ENCODE data around the gene IRGC.
"Not testable (repeated sequence)": the region's sequence is repeated elsewhere in the genome, so short reads cannot be mapped to it uniquely, and the experiment has no call there.

Gene IRGC

GRCh38 chr19:43715776-43716175 is at the start of gene IRGC:
Gene IRGC, plus strand, starts transcription at chr19:43716076. Its CDS starts 2,483 bp downstream, at chr19:43718559.
- DNase-seq, result no peak

GRCh38 chr19:43667126-43667875 is 48.6 kb upstream of the IRGC start:
- DNase-seq, result no peak

- DNase-seq, result no peak
Observed at GRCh38 chr19:43667876-43668405, 47.9 kb upstream of the IRGC start.

- DNase-seq, result no peak
Observed at GRCh38 chr19:43668406-43669109, 47.3 kb upstream of the IRGC start.

GRCh38 chr19:43672061-43672679 is 43.7 kb upstream of the IRGC start:
- DNase-seq, result no peak

- DNase-seq, result no peak
Observed at GRCh38 chr19:43673637-43674036, 42.2 kb upstream of the IRGC start.

- no peak for DNase-seq
Observed at GRCh38 chr19:43674183-43674582, 41.7 kb upstream of the IRGC start.

GRCh38 chr19:43674596-43674995 is 41.3 kb upstream of the IRGC start:
- DNase-seq, result no peak

- DNase-seq, result no peak
Observed at GRCh38 chr19:43675269-43675879, 40.5 kb upstream of the IRGC start.

- no peak for DNase-seq
Observed at GRCh38 chr19:43675906-43676305, 40.0 kb upstream of the IRGC start.

GRCh38 chr19:43678512-43679261 is 37.2 kb upstream of the IRGC start:
- no peak for DNase-seq

- no peak for DNase-seq
Observed at GRCh38 chr19:43681821-43682220, 34.1 kb upstream of the IRGC start.

- not testable (repeated sequence) for DNase-seq
Observed at GRCh38 chr19:43682269-43682668, 33.6 kb upstream of the IRGC start.

- DNase-seq, result no peak
Observed at GRCh38 chr19:43682824-43683661, 32.8 kb upstream of the IRGC start.

- no peak for DNase-seq
Observed at GRCh38 chr19:43683905-43684304, 32.0 kb upstream of the IRGC start.

- DNase-seq, result no peak
Observed at GRCh38 chr19:43684326-43684725, 31.6 kb upstream of the IRGC start.

GRCh38 chr19:43687660-43687997 is 28.2 kb upstream of the IRGC start:
- DNase-seq, result no peak

- DNase-seq, result no peak
Observed at GRCh38 chr19:43688059-43688701, 27.7 kb upstream of the IRGC start.

GRCh38 chr19:43690444-43690843 is 25.4 kb upstream of the IRGC start:
- no peak for DNase-seq

- DNase-seq, result no peak
Observed at GRCh38 chr19:43690890-43691289, 25.0 kb upstream of the IRGC start.

GRCh38 chr19:43691755-43692154 is 24.1 kb upstream of the IRGC start:
- no peak for DNase-seq

All from NK-92 treated with Interleukin-12 subunit alpha and Interleukin-12 subunit beta, amount 100 ng/mL, for 24 hours (cell line).